ENCODE results near the gene SF3A1. TPM values are rescaled to one million over a fixed set of nuclear protein-coding genes. Genes with fewer than 3 reads are reported as not detected.
A peak's percentile ranks its signal among the peaks of the same experiment; 100 is the strongest.

The SF3A1 gene
- total and polyA plus RNA-seq, 2 of the 8 experiments (the other 6 are each of a cell fraction or from before 2014, with no cell fraction given): 27.8 to 285 TPM

GRCh38 chr22:30372915-30373314 is 16.2 kb upstream of the SF3A1 start:
- no peak overlapping the region for H3K4ac ChIP-seq (replicated peaks; ENCODE audit: insufficient read length, low read depth, low read length)
- no peak overlapping the region for H2AK5ac ChIP-seq (ENCODE audit: low read depth, low read length)
- H3K27ac ChIP-seq (ENCODE audit: low read depth, low read length): no peak overlapping the region
- H2BK15ac ChIP-seq (ENCODE audit: low read length): no peak overlapping the region
- ChIA-PET POLR2A (ENCODE audit: partially characterized antibody) (interaction anchor here (0.9 to 11.8 kb wide), 11 partner anchors 9 to 118 kb away, joined by 3 to 129 read pairs (median 3); partner anchors contain the start of genes CCDC157 and SF3A1), CTCF (ENCODE audit: partially characterized antibody) (interaction anchor here (0.6 to 6.3 kb wide), 4 partner anchors 10 to 84 kb away, joined by 3 to 28 read pairs (median 18); partner anchors contain the start of genes CASTOR1 and RNF215)
- H2BK12ac ChIP-seq (ENCODE audit: low read depth, low read length): no peak overlapping the region
- no peak overlapping the region for H3K14ac ChIP-seq (ENCODE audit: insufficient read length)
- H4K20me1 ChIP-seq (replicated peaks in 1 of 2; ENCODE audit: control insufficient read depth in 1 of 2, insufficient read depth in 2 of 2, low read length in 2 of 2): peaks cover 3 to 7% of the 10 kb centered on the region in 2 experiments
- WGBS, 2 experiments (ENCODE audit: extremely low coverage in 1 of 2, insufficient coverage in 1 of 2, insufficient read length in 1 of 2, insufficient replicate concordance in 2 of 2, low coverage in 1 of 2, low lambda C conversion rate in 2 of 2, missing lambda C conversion rate in 1 of 2): 82% methylated on average over 8 of the region's 8 CpGs; no CpG with 5 or more reads in 1 of the 2 experiments
- no peaks in the 10 kb centered on the region for H3K79me2 ChIP-seq (ENCODE audit: control insufficient read depth in 1 of 2, insufficient read depth in 2 of 2, low read length in 2 of 2)
- H3K23ac ChIP-seq (ENCODE audit: insufficient read length): no peak overlapping the region
- H3K4me3 ChIP-seq (ENCODE audit: extremely low read depth in 1 of 4, insufficient read depth in 2 of 4, low read depth in 3 of 4, low read length in 4 of 4): no peak overlapping the region
- no peak overlapping the region; a peak in 1 of 4 replicates for H3K4me2 ChIP-seq (ENCODE audit: insufficient read depth in 1 of 2, low read depth in 2 of 2, low read length in 2 of 2)
- 0 out of 7 replicates have a peak overlapping the region, but pooled peaks of 1 of the 4 experiments have one; percentile 14 for H3K9ac ChIP-seq (replicated peaks in 1 of 4; ENCODE audit: extremely low read depth in 1 of 4, low read depth in 3 of 4, low read length in 3 of 4)
- no peaks in the 10 kb centered on the region; a peak in 1 of 7 replicates for H3K27me3 ChIP-seq (replicated peaks in 1 of 4; ENCODE audit: control insufficient read depth in 3 of 4, extremely low read depth in 1 of 4, insufficient read depth in 3 of 4, low read length in 3 of 4)
- H2BK5ac ChIP-seq (ENCODE audit: low read depth, low read length): peak overlapping the region; percentile 28; the same call in 1 of the 2 replicates
- DNase-seq (ENCODE audit: low read depth in 1 of 2, low spot score in 2 of 2) (no peak), FAIRE-seq (no peak)
- no peak overlapping the region for H4K91ac ChIP-seq (replicated peaks; ENCODE audit: insufficient read length, low read length)
- H4K8ac ChIP-seq (ENCODE audit: extremely low read depth, insufficient read depth, low read length): no peak overlapping the region
- no peaks in the 10 kb centered on the region for H3K9me3 ChIP-seq (ENCODE audit: insufficient read depth in 2 of 2, low read depth in 1 of 2, low read length in 1 of 2)
- peaks cover 0 to 2% (median 0%) of the 10 kb centered on the region in 4 experiments; a peak in 1 of 7 replicates for H3K4me1 ChIP-seq (replicated peaks in 1 of 4; ENCODE audit: control insufficient read depth in 3 of 4, insufficient read depth in 4 of 4, low read length in 3 of 4)
- H4K5ac ChIP-seq (ENCODE audit: insufficient read length, low read depth, low read length): no peak overlapping the region
- H3K79me1 ChIP-seq (ENCODE audit: low read depth, low read length): no peaks in the 10 kb centered on the region
- H2BK120ac ChIP-seq (replicated peaks; ENCODE audit: low read depth, low read length): no peak overlapping the region
- no peak overlapping the region for H3K56ac ChIP-seq (replicated peaks; ENCODE audit: insufficient read length, low read depth, low read length)
- H3K18ac ChIP-seq (ENCODE audit: extremely low read depth, low read length): no peak overlapping the region
- H3K23me2 ChIP-seq (ENCODE audit: low read depth, low read length): no peaks in the 10 kb centered on the region
- H2BK20ac ChIP-seq (ENCODE audit: low read length): no peak overlapping the region
- H2AFZ ChIP-seq (ENCODE audit: low read length): no peak overlapping the region
- peaks cover 0 to 3% (median 2%) of the 10 kb centered on the region in 4 experiments; a peak in 1 of 8 replicates for H3K36me3 ChIP-seq (ENCODE audit: control insufficient read depth in 2 of 4, insufficient read depth in 4 of 4, low read length in 3 of 4)
- TF ChIP-seq GABPA (IDR thresholded peaks at IDR 0.05; ENCODE audit: borderline replicate concordance, insufficient read depth, low read length): no peak
- no peak for TF ChIP-seq GTF2F1 (IDR thresholded peaks at IDR 0.05; ENCODE audit: borderline replicate concordance, low read depth, low read length)
- no peak for TF ChIP-seq CHD2 (IDR thresholded peaks at IDR 0.05; ENCODE audit: low read length)
- TF ChIP-seq KDM4A (IDR thresholded peaks at IDR 0.05; ENCODE audit: low read depth, low read length, severe bottlenecking): no peak
- no peak for TF ChIP-seq SIRT6 (IDR thresholded peaks at IDR 0.05; ENCODE audit: low read length)
- no peak for TF ChIP-seq RAD21 (IDR thresholded peaks at IDR 0.05 in 1 of 2, conservative IDR thresholded peaks at IDR 0.05 in 1 of 2; ENCODE audit: low read depth in 2 of 2, low read length in 2 of 2)
- no peak for TF ChIP-seq RNF2 (IDR thresholded peaks at IDR 0.05; ENCODE audit: borderline replicate concordance, low read depth, low read length, missing control alignments, poor library complexity, severe bottlenecking)
- no peak for TF ChIP-seq ATF2 (IDR thresholded peaks at IDR 0.05; ENCODE audit: low read length)
- TF ChIP-seq JUN (IDR thresholded peaks at IDR 0.05; ENCODE audit: low read depth, low read length): no peak
- TF ChIP-seq TEAD4 (IDR thresholded peaks at IDR 0.05; ENCODE audit: low read depth, low read length): no peak
- no peak for TF ChIP-seq EGR1 (IDR thresholded peaks at IDR 0.05; ENCODE audit: borderline replicate concordance, low read depth, low read length)
